ENCODE data around the gene PODXL. TPM values are rescaled to one million over a fixed set of nuclear protein-coding genes. Genes with fewer than 3 reads are reported as not detected.

Gene PODXL
- total RNA-seq, 1 experiment from 2014 or later: 32.3 TPM

DNA sequence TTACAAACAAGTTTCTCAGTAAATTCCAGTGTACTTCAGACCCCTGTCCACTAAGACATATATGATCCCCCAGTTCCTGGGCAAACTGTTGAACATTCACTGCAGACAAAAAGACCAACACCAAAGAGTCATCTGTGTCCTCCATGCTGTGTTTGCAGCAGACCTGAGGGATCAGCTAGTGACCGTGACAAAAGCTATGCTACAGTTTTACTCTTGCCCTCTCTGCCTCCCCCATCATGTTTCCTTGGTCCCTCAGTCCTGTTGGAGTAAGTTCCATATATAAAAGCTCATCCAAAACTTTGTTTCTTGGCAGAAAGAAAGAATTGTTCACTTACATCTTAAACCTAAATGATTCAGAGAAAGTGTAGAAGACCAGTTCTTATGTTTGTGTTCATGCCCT is 56.1 kb downstream of the PODXL start:
- Histone ChIP-seq H3K36me3 (ENCODE audit: control insufficient read depth, insufficient read depth, low read length) (no peaks in the 10 kb centered on the region; the same call in 1 of the 2 replicates), H3K27ac (ENCODE audit: low read length) (no peak overlapping the region), H3K4me3 (ENCODE audit: low read depth in 2 of 2, low read length in 2 of 2) (no peak overlapping the region), H3K9me3 (ENCODE audit: control insufficient read depth, insufficient read depth, low read depth, low read length) (no peaks in the 10 kb centered on the region), H3K4me1 (ENCODE audit: control insufficient read depth, insufficient read depth, low read length) (no peaks in the 10 kb centered on the region; the same call in 1 of the 2 replicates), H3K27me3 (ENCODE audit: control insufficient read depth, insufficient read depth, low read length) (no peaks in the 10 kb centered on the region)
- BruUV-seq (replicated peaks): no TSS peak
- no peak for ATAC-seq
- in situ Hi-C loops (cut with HindIII; ENCODE audit: low pct_unique_long_range_greater_than_20kb, low sequenced_read_pairs) (no loop called here), intact Hi-C loops (cut with micrococcal nuclease; ENCODE audit: unreplicated experiment) (no loop called here)
- POLR2A ChIA-PET: interaction anchor here (0.6 kb wide), 1 partner anchor 1373 kb away, joined by 10 read pairs; no protein-coding TSS in a partner anchor
- no peak for DNase-seq (ENCODE audit: low read depth, low spot score)
- TF ChIP-seq SIN3A (IDR thresholded peaks at IDR 0.05; ENCODE audit: borderline replicate concordance, insufficient read depth, low read depth, low read length): no peak
- CTCF ChIA-PET: interaction anchor here (0.6 kb wide), 1 partner anchor 152 kb away, joined by 7 read pairs; no protein-coding TSS in a partner anchor

DNA sequence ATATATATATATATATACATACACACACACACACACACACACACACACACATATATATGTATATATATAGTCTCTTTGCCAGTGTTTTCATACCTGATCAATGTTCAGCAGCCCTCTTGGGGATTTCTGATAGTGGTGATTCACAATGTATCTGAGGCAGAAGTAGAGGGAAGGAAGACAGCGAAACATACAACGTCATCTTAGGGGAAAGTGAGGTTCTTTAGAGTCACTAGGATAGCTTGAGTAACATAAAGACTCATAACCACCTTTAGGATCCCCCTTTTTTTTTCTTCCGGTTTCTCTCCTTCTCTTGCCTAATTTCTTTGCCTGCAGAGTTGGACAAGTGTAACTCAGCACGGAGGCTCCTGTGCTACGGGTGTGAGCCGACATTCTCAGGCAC is 56.6 kb downstream of the PODXL start:
- no peaks in the 10 kb centered on the region; the same call in 1 of the 2 replicates for H3K4me1 ChIP-seq (ENCODE audit: control insufficient read depth, insufficient read depth, low read length)
- no peak for DNase-seq (ENCODE audit: low read depth, low spot score)
- ChIA-PET POLR2A (interaction anchor here (0.6 kb wide), 1 partner anchor 1374 kb away, joined by 10 read pairs; no protein-coding TSS in a partner anchor), CTCF (interaction anchor here (0.6 kb wide), 1 partner anchor 153 kb away, joined by 7 read pairs; no protein-coding TSS in a partner anchor)
- no peaks in the 10 kb centered on the region for H3K9me3 ChIP-seq (ENCODE audit: control insufficient read depth, insufficient read depth, low read depth, low read length)
- in situ Hi-C loops (cut with HindIII; ENCODE audit: low pct_unique_long_range_greater_than_20kb, low sequenced_read_pairs): no loop called here
- intact Hi-C loops (cut with micrococcal nuclease; ENCODE audit: unreplicated experiment): no loop called here
- BruUV-seq (replicated peaks): no TSS peak
- no peak overlapping the region for H3K4me3 ChIP-seq (ENCODE audit: low read depth in 2 of 2, low read length in 2 of 2)
- no peak overlapping the region for H3K27ac ChIP-seq (ENCODE audit: low read length)
- H3K27me3 ChIP-seq (ENCODE audit: control insufficient read depth, insufficient read depth, low read length): no peaks in the 10 kb centered on the region
- ATAC-seq: no peak
- TF ChIP-seq, protein P1, sequence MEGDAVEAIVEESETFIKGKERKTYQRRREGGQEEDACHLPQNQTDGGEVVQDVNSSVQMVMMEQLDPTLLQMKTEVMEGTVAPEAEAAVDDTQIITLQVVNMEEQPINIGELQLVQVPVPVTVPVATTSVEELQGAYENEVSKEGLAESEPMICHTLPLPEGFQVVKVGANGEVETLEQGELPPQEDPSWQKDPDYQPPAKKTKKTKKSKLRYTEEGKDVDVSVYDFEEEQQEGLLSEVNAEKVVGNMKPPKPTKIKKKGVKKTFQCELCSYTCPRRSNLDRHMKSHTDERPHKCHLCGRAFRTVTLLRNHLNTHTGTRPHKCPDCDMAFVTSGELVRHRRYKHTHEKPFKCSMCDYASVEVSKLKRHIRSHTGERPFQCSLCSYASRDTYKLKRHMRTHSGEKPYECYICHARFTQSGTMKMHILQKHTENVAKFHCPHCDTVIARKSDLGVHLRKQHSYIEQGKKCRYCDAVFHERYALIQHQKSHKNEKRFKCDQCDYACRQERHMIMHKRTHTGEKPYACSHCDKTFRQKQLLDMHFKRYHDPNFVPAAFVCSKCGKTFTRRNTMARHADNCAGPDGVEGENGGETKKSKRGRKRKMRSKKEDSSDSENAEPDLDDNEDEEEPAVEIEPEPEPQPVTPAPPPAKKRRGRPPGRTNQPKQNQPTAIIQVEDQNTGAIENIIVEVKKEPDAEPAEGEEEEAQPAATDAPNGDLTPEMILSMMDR (IDR thresholded peaks at IDR 0.05): no peak
- TF ChIP-seq SIN3A (IDR thresholded peaks at IDR 0.05; ENCODE audit: borderline replicate concordance, insufficient read depth, low read depth, low read length): no peak
- TF ChIP-seq, protein P2, sequence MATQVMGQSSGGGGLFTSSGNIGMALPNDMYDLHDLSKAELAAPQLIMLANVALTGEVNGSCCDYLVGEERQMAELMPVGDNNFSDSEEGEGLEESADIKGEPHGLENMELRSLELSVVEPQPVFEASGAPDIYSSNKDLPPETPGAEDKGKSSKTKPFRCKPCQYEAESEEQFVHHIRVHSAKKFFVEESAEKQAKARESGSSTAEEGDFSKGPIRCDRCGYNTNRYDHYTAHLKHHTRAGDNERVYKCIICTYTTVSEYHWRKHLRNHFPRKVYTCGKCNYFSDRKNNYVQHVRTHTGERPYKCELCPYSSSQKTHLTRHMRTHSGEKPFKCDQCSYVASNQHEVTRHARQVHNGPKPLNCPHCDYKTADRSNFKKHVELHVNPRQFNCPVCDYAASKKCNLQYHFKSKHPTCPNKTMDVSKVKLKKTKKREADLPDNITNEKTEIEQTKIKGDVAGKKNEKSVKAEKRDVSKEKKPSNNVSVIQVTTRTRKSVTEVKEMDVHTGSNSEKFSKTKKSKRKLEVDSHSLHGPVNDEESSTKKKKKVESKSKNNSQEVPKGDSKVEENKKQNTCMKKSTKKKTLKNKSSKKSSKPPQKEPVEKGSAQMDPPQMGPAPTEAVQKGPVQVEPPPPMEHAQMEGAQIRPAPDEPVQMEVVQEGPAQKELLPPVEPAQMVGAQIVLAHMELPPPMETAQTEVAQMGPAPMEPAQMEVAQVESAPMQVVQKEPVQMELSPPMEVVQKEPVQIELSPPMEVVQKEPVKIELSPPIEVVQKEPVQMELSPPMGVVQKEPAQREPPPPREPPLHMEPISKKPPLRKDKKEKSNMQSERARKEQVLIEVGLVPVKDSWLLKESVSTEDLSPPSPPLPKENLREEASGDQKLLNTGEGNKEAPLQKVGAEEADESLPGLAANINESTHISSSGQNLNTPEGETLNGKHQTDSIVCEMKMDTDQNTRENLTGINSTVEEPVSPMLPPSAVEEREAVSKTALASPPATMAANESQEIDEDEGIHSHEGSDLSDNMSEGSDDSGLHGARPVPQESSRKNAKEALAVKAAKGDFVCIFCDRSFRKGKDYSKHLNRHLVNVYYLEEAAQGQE (IDR thresholded peaks at IDR 0.05; ENCODE audit: insufficient read depth in 1 of 2, low read depth in 2 of 2, low read length in 1 of 2): no peak
- no peak for TF ChIP-seq TCF7L2 (IDR thresholded peaks at IDR 0.05; ENCODE audit: low read depth, low read length)
- TF ChIP-seq POLR2AphosphoS5 (IDR thresholded peaks at IDR 0.05; ENCODE audit: low read depth, low read length): no peak
- H3K36me3 ChIP-seq (ENCODE audit: control insufficient read depth, insufficient read depth, low read length): no peaks in the 10 kb centered on the region; the same call in none of the 2 replicates

DNA sequence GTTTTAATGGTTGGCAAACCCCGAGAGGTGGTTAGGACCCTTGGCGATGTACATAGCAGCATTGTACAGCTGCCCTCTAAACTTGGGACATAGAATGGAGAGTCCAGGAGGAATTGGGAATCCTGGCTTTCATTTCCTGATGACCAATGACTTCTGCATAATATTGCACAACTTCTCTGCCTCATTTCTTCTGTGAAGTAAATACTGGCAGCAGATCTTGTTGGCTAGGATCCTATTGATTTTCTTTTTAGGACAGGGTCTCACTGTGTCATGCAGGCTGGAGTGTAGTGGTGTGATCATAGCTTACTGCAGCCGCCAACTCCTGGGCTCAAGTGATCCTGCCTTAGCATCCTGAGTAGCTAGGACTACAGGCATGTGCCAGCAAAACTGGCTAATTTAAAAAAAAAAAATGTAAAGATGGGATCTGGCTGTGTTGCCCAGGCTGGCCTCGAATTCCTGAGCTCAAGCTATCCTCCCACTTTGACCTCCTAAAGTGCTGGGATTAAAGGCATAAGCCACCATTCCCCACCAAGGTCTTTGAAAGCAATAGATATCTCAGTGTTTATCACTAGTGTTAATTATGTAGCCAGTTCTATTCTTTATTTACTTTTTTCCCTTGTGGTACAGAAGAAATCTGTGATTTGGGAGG is 58.1 kb downstream of the PODXL start:
- no peaks in the 10 kb centered on the region; the same call in 1 of the 2 replicates for H3K4me1 ChIP-seq (ENCODE audit: control insufficient read depth, insufficient read depth, low read length)
- POLR2A ChIA-PET: no interaction called here
- CTCF ChIA-PET: interaction anchor here (0.6 kb wide), 1 partner anchor 11 kb away, joined by 3 read pairs; no protein-coding TSS in a partner anchor
- TF ChIP-seq POLR2AphosphoS5 (IDR thresholded peaks at IDR 0.05; ENCODE audit: low read depth, low read length): no peak
- TF ChIP-seq, protein P1 (IDR thresholded peaks at IDR 0.05): no peak
- TF ChIP-seq, protein P2 (IDR thresholded peaks at IDR 0.05; ENCODE audit: insufficient read depth in 1 of 2, low read depth in 2 of 2, low read length in 1 of 2): no peak
- no peak for TF ChIP-seq TCF7L2 (IDR thresholded peaks at IDR 0.05; ENCODE audit: low read depth, low read length)
- TF ChIP-seq SIN3A (IDR thresholded peaks at IDR 0.05; ENCODE audit: borderline replicate concordance, insufficient read depth, low read depth, low read length): no peak
- no peaks in the 10 kb centered on the region for H3K9me3 ChIP-seq (ENCODE audit: control insufficient read depth, insufficient read depth, low read depth, low read length)
- intact Hi-C loops (cut with micrococcal nuclease; ENCODE audit: unreplicated experiment): no loop called here
- in situ Hi-C loops (cut with HindIII; ENCODE audit: low pct_unique_long_range_greater_than_20kb, low sequenced_read_pairs): no loop called here
- ATAC-seq (no peak), DNase-seq (ENCODE audit: low read depth, low spot score) (no peak)
- H3K27ac ChIP-seq (ENCODE audit: low read length): no peak overlapping the region
- BruUV-seq (replicated peaks): no TSS peak
- H3K36me3 ChIP-seq (ENCODE audit: control insufficient read depth, insufficient read depth, low read length): no peaks in the 10 kb centered on the region; the same call in none of the 2 replicates
- no peaks in the 10 kb centered on the region for H3K27me3 ChIP-seq (ENCODE audit: control insufficient read depth, insufficient read depth, low read length)
- H3K4me3 ChIP-seq (ENCODE audit: low read depth in 2 of 2, low read length in 2 of 2): no peak overlapping the region
